Trophoblast cell (in vitro differentiated cells and primary cell): ENCODE data around the gene IGF1R.

ENCODE experiments used
- DNase-seq, 2 donors: peaks; one replicate each; pipeline ENCODE4 v3.0.0-alpha.2; 2016
- H2AFZ ChIP-seq: 2 replicates; pipeline ENCODE4 v1.6.1; 2013; ENCODE audit warnings: low read length, moderate library complexity, mild to moderate bottlenecking; ENCODE audit not compliant: insufficient read depth, poor library complexity
- H2AK5ac ChIP-seq: 2 replicates; pipeline ENCODE4 v1.6.1; 2013; ENCODE audit warnings: mild to moderate bottlenecking, low read length
- H2BK120ac ChIP-seq: 2 replicates; pipeline ENCODE4 v1.6.1; 2013; ENCODE audit warnings: low read length, mild to moderate bottlenecking, moderate library complexity; ENCODE audit not compliant: insufficient read depth, poor library complexity
- H2BK12ac ChIP-seq: 2 replicates; pipeline ENCODE4 v1.6.1; 2013; ENCODE audit warnings: mild to moderate bottlenecking, low read length, moderate library complexity
- H2BK5ac ChIP-seq: 2 replicates; pipeline ENCODE4 v1.6.1; 2013; ENCODE audit warnings: low read length, low read depth, moderate library complexity, mild to moderate bottlenecking; ENCODE audit not compliant: poor library complexity
- H3K14ac ChIP-seq: 2 replicates; pipeline ENCODE4 v1.6.1; 2013; ENCODE audit warnings: mild to moderate bottlenecking, low read length
- H3K18ac ChIP-seq: 2 replicates; pipeline ENCODE4 v1.6.1; 2013; ENCODE audit warnings: mild to moderate bottlenecking, low read length
- H3K23ac ChIP-seq: 2 replicates; pipeline ENCODE4 v1.6.1; 2013; ENCODE audit warnings: low read length
- H3K27ac ChIP-seq: 2 replicates; pipeline ENCODE4 v1.5.1; 2013; ENCODE audit warnings: low read depth, mild to moderate bottlenecking, inconsistent platforms, low read length, moderate library complexity
- H3K27me3 ChIP-seq: 2 replicates; pipeline ENCODE4 v1.6.1; 2013; ENCODE audit warnings: inconsistent platforms, mild to moderate bottlenecking, low read length, moderate library complexity; ENCODE audit not compliant: insufficient read depth
- H3K36me3 ChIP-seq, 2 experiments: 1 replicate in 1 of 2; 2 replicates in 1 of 2; pipeline ENCODE4 v1.6.1; 2013; ENCODE audit warnings: low read length in 2 of 2, mild to moderate bottlenecking in 2 of 2, moderate library complexity in 1 of 2; ENCODE audit not compliant: insufficient read depth in 2 of 2, control insufficient read depth in 1 of 2
- H3K4ac ChIP-seq: 2 replicates; pipeline ENCODE4 v1.6.1; 2013; ENCODE audit warnings: low read depth, mild to moderate bottlenecking, low read length, moderate library complexity
- H3K4me1 ChIP-seq, 2 experiments: 1 replicate in 1 of 2; 2 replicates in 1 of 2; pipeline ENCODE4 v1.6.1; 2013; ENCODE audit warnings: low read length in 2 of 2, mild to moderate bottlenecking in 2 of 2, moderate library complexity in 1 of 2; ENCODE audit not compliant: insufficient read depth in 2 of 2, control insufficient read depth in 1 of 2
- H3K4me2 ChIP-seq: 2 replicates; pipeline ENCODE4 v1.6.1; 2013; ENCODE audit warnings: inconsistent platforms, mild to moderate bottlenecking, low read length, moderate library complexity
- H3K4me3 ChIP-seq: 2 replicates; pipeline ENCODE4 v1.5.1; 2013; ENCODE audit warnings: mild to moderate bottlenecking, low read depth, low read length, inconsistent platforms
- H3K79me1 ChIP-seq: one replicate; pipeline ENCODE4 v1.6.1; 2013; ENCODE audit warnings: low read length
- H3K79me2 ChIP-seq: 2 replicates; pipeline ENCODE4 v1.6.1; 2013; ENCODE audit warnings: low read length, mild to moderate bottlenecking; ENCODE audit not compliant: control insufficient read depth, insufficient read depth, poor library complexity
- H3K9ac ChIP-seq: 2 replicates; pipeline ENCODE4 v1.6.1; 2013; ENCODE audit warnings: mild to moderate bottlenecking, low read length
- H3K9me3 ChIP-seq: 2 replicates; pipeline ENCODE4 v1.6.1; 2013; ENCODE audit warnings: low read depth, mild to moderate bottlenecking, control low read depth, inconsistent platforms, low read length; ENCODE audit not compliant: insufficient read depth
- H4K12ac ChIP-seq: 2 replicates; pipeline ENCODE4 v1.6.1; 2013; ENCODE audit warnings: low read depth, mild to moderate bottlenecking, low read length, moderate library complexity
- H4K8ac ChIP-seq: 2 replicates; pipeline ENCODE4 v1.6.1; 2013; ENCODE audit warnings: low read depth, mild to moderate bottlenecking, low read length, moderate library complexity
- H4K91ac ChIP-seq: one replicate; pipeline ENCODE4 v1.6.1; 2013; ENCODE audit warnings: low read depth, mild to moderate bottlenecking, low read length, moderate library complexity
- WGBS: extraction: QIAGEN DNeasy Blood & Tissue Kit; methylation state at CpG from one replicate; pipeline ENCODE4 v1.1.7; 2013; ENCODE audit warnings: missing lambda C conversion rate; ENCODE audit not compliant: insufficient read length, insufficient coverage; ENCODE audit errors: extremely low coverage; 5-methylcytosine and 5-hydroxymethylcytosine counted together

Gene IGF1R

GRCh38 chr15:98855815-98856531, 207.6 kb downstream of the IGF1R start:
- Histone ChIP-seq H2AK5ac (no peak overlapping the region), H2BK5ac (no peak overlapping the region), H3K79me2 (peaks cover 18% of the 10 kb centered on the region), H3K14ac (no peak overlapping the region), H3K4ac (peak overlapping the region; percentile 51), H2AFZ (no peak overlapping the region), H3K4me1 (peaks cover 27 to 33% of the 10 kb centered on the region in 2 experiments), H3K36me3 (no peaks in the 10 kb centered on the region), H3K18ac (no peak overlapping the region), H4K8ac (no peak overlapping the region), H2BK120ac (no peak overlapping the region), H3K23ac (no peak overlapping the region), H3K4me3 (no peak overlapping the region), H3K27ac (peak overlapping the region; percentile 5), H3K27me3 (no peaks in the 10 kb centered on the region), H3K4me2 (no peak overlapping the region), H4K91ac (peak overlapping the region; percentile 32), H3K9ac (no peak overlapping the region), H4K12ac (no peak overlapping the region), H3K79me1 (peaks cover 9% of the 10 kb centered on the region), H3K9me3 (no peaks in the 10 kb centered on the region), H2BK12ac (no peak overlapping the region)
- no CpG with 5 or more reads among the region's 10 CpGs for WGBS
- no peak for DNase-seq

GRCh38 chr15:98856532-98856907, 208.2 kb downstream of the IGF1R start:
- Histone ChIP-seq H3K79me2 (peaks cover 18% of the 10 kb centered on the region), H3K36me3 (no peaks in the 10 kb centered on the region), H2BK120ac (no peak overlapping the region), H3K14ac (no peak overlapping the region), H3K27ac (peak overlapping the region; percentile 5), H3K27me3 (no peaks in the 10 kb centered on the region), H2AK5ac (no peak overlapping the region), H2BK5ac (no peak overlapping the region), H3K9ac (no peak overlapping the region), H3K79me1 (peaks cover 7% of the 10 kb centered on the region), H3K4me2 (no peak overlapping the region), H2AFZ (no peak overlapping the region), H4K12ac (no peak overlapping the region), H3K4me3 (no peak overlapping the region), H4K91ac (no peak overlapping the region), H2BK12ac (no peak overlapping the region), H3K4me1 (peaks cover 22 to 32% of the 10 kb centered on the region in 2 experiments), H4K8ac (no peak overlapping the region), H3K9me3 (no peaks in the 10 kb centered on the region), H3K18ac (no peak overlapping the region), H3K4ac (no peak overlapping the region), H3K23ac (no peak overlapping the region)
- no CpG with 5 or more reads among the region's 1 CpG for WGBS
- peak in 1 of 2 donors; percentile 64 for DNase-seq

- Histone ChIP-seq H3K9me3 (no peaks in the 10 kb centered on the region), H3K4me3 (no peak overlapping the region), H3K23ac (no peak overlapping the region), H4K8ac (no peak overlapping the region), H3K79me1 (peaks cover 5% of the 10 kb centered on the region), H2AK5ac (no peak overlapping the region), H3K4me2 (no peak overlapping the region), H4K91ac (no peak overlapping the region), H4K12ac (no peak overlapping the region), H3K27ac (no peak overlapping the region), H2BK12ac (no peak overlapping the region), H3K36me3 (no peaks in the 10 kb centered on the region), H2BK120ac (no peak overlapping the region), H2BK5ac (no peak overlapping the region), H3K27me3 (no peaks in the 10 kb centered on the region), H3K18ac (peak overlapping the region; percentile 25), H3K79me2 (peaks cover 18% of the 10 kb centered on the region), H2AFZ (peak overlapping the region; percentile 30), H3K14ac (no peak overlapping the region), H3K4me1 (peaks cover 17 to 24% of the 10 kb centered on the region in 2 experiments), H3K4ac (peak overlapping the region; percentile 84), H3K9ac (no peak overlapping the region)
- WGBS = no CpG with 5 or more reads among the region's 9 CpGs
- no peak for DNase-seq
These were observed 210.3 kb downstream of the IGF1R start for GRCh38 chr15:98858610-98859023.

- Histone ChIP-seq H3K4me3 (no peak overlapping the region), H3K27me3 (no peaks in the 10 kb centered on the region), H3K79me1 (peaks cover 5% of the 10 kb centered on the region), H2AFZ (no peak overlapping the region), H2BK12ac (no peak overlapping the region), H3K4me1 (peaks cover 14 to 20% of the 10 kb centered on the region in 2 experiments), H3K4ac (no peak overlapping the region), H4K91ac (no peak overlapping the region), H2AK5ac (no peak overlapping the region), H3K23ac (no peak overlapping the region), H3K9ac (no peak overlapping the region), H4K8ac (no peak overlapping the region), H2BK5ac (no peak overlapping the region), H4K12ac (no peak overlapping the region), H3K14ac (no peak overlapping the region), H2BK120ac (no peak overlapping the region), H3K79me2 (peaks cover 17% of the 10 kb centered on the region), H3K9me3 (no peaks in the 10 kb centered on the region), H3K18ac (no peak overlapping the region), H3K27ac (no peak overlapping the region), H3K4me2 (no peak overlapping the region), H3K36me3 (no peaks in the 10 kb centered on the region)
- no CpG with 5 or more reads among the region's 6 CpGs for WGBS
- peak in 1 of 2 donors; percentile 30 for DNase-seq
These were observed 210.8 kb downstream of the IGF1R start for GRCh38 chr15:98859149-98859548.
